Mammary epithelial cell (primary cell): ENCODE measurements around the gene YEATS4.

Source experiments
- EZH2 ChIP-seq: IDR thresholded peaks from 2 replicates; pipeline ENCODE4 v1.6.1; 2012; ENCODE audit warnings: low read length, inconsistent platforms, borderline replicate concordance
- TF ChIP-seq, protein P1 (sequence below), 2 donors: IDR thresholded peaks in 1 of 2; conservative IDR thresholded peaks in 1 of 2; 2 replicates each; pipeline ENCODE4 v1.5.1; 2011 to 2012; ENCODE audit warnings: inconsistent platforms in 2 of 2, low read length in 2 of 2, mild to moderate bottlenecking in 2 of 2, control low read depth in 1 of 2, low read depth in 1 of 2; ENCODE audit not compliant: insufficient read depth in 1 of 2; ENCODE audit errors: extremely low read depth in 1 of 2

DNA sequence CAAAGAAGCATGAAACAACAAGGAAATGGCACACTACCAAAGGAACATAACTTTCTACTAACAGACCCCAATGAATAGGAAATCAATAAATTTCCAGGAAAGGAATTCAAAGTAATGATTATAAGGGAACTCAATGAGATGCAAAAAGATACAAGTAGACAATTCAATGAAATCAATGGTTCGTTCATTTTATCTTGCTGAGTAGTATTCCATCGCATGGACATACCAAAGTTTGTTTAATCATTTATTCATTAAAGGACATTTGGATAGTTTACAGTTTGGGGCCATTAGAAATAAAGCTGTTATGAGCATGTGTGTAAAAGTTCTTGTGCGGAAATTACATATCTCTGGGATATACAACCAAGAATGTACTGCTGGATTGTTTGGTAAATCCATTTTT lies 46.3 kb upstream of the YEATS4 start:
- TF ChIP-seq, protein P1, sequence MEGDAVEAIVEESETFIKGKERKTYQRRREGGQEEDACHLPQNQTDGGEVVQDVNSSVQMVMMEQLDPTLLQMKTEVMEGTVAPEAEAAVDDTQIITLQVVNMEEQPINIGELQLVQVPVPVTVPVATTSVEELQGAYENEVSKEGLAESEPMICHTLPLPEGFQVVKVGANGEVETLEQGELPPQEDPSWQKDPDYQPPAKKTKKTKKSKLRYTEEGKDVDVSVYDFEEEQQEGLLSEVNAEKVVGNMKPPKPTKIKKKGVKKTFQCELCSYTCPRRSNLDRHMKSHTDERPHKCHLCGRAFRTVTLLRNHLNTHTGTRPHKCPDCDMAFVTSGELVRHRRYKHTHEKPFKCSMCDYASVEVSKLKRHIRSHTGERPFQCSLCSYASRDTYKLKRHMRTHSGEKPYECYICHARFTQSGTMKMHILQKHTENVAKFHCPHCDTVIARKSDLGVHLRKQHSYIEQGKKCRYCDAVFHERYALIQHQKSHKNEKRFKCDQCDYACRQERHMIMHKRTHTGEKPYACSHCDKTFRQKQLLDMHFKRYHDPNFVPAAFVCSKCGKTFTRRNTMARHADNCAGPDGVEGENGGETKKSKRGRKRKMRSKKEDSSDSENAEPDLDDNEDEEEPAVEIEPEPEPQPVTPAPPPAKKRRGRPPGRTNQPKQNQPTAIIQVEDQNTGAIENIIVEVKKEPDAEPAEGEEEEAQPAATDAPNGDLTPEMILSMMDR (conservative IDR thresholded peaks at IDR 0.05 in 1 of 2, IDR thresholded peaks at IDR 0.05 in 1 of 2; ENCODE audit: extremely low read depth in 1 of 2, insufficient read depth in 1 of 2, low read depth in 1 of 2, low read length in 2 of 2) = no peak
- TF ChIP-seq EZH2 = no peak
